Stimulated activated naive B cell treated with anti-CD40 and anti-IgM and Interleukin-4, amounts not matched to agents 10 μg/mL and 1 μg/mL and 100 μg/mL, for 72 hours (primary cell): Measurements from ENCODE around the gene KIAA1328.

Experiments used
- ATAC-seq, 2 donors: fragments of 150-1000 bp; cut with Tn5 transposase; replicated peaks; 2 replicates each; pipeline ENCODE4 v1.10.0; 2021; ENCODE audit warnings: moderate library complexity in 1 of 2
- DNase-seq: peaks from one replicate; pipeline ENCODE4 v3.0.0; 2021
- H3K27ac Mint-ChIP-seq: one replicate; pipeline ENCODE4 v1.8.0; 2022; ENCODE audit warnings: mild to moderate bottlenecking, mixed read lengths
- H3K27me3 Mint-ChIP-seq, 2 donors: one replicate each; pipeline ENCODE4 v1.8.0; 2022; ENCODE audit warnings: mixed read lengths in 2 of 2
- H3K36me3 Mint-ChIP-seq, 2 donors: one replicate each; pipeline ENCODE4 v1.8.0; 2022; ENCODE audit warnings: mixed read lengths in 2 of 2, mild to moderate bottlenecking in 1 of 2
- H3K4me1 Mint-ChIP-seq, 2 donors: one replicate each; pipeline ENCODE4 v1.8.0; 2022; ENCODE audit warnings: mixed read lengths in 2 of 2, mild to moderate bottlenecking in 1 of 2
- H3K4me3 Mint-ChIP-seq, 2 donors: one replicate each; pipeline ENCODE4 v1.8.0; 2022; ENCODE audit warnings: mild to moderate bottlenecking in 2 of 2, mixed read lengths in 2 of 2, moderate library complexity in 1 of 2
- H3K9me3 Mint-ChIP-seq, 2 donors: one replicate each; pipeline ENCODE4 v1.8.0; 2022; ENCODE audit warnings: mixed read lengths in 2 of 2, mild to moderate bottlenecking in 1 of 2

KIAA1328 gene

GRCh38 chr18:37222999-37223378 is 394.1 kb downstream of the KIAA1328 start:
- no peak overlapping the region for H3K4me3 Mint-ChIP-seq
- H3K9me3 Mint-ChIP-seq = no peaks in the 10 kb centered on the region
- no peaks in the 10 kb centered on the region for H3K27me3 Mint-ChIP-seq
- DNase-seq = no peak
- no peak overlapping the region for H3K27ac Mint-ChIP-seq
- peaks cover 12 to 17% of the 10 kb centered on the region in 2 donors for H3K4me1 Mint-ChIP-seq
- ATAC-seq = no peak
- H3K36me3 Mint-ChIP-seq = peaks cover 4 to 17% of the 10 kb centered on the region in 2 donors

DNA sequence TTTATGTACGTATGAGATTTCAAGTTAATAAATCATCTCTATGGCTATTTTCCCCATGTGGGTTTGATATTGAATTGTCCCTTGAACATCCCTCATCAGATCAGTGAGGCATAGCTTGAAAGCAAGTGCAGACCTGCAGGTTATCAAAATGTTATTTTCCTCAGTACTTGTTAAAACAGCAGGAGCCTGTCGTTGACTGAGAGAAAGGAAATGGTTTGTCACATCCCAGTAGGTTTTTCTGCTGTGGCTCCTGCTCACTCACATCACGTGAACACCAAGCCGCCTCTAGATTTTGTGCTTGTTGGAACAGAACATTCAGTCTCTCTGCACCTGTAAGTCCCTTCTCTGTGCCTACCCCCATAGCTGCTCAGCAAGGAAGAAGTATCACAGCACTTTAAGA is 396.4 kb downstream of the KIAA1328 start:
- Mint-ChIP-seq H3K27me3 (no peaks in the 10 kb centered on the region), H3K27ac (no peak overlapping the region), H3K4me3 (no peak overlapping the region), H3K4me1 (peaks cover 14 to 17% of the 10 kb centered on the region in 2 donors), H3K36me3 (peaks cover 5 to 17% of the 10 kb centered on the region in 2 donors), H3K9me3 (no peaks in the 10 kb centered on the region)
- ATAC-seq (peak; percentile 42 to 50), DNase-seq (peak; percentile 3)

GRCh38 chr18:37230768-37231167 is 401.8 kb downstream of the KIAA1328 start:
- peaks cover 2 to 7% of the 10 kb centered on the region in 2 donors for H3K36me3 Mint-ChIP-seq
- H3K27me3 Mint-ChIP-seq = no peaks in the 10 kb centered on the region
- no peak for DNase-seq
- no peak for ATAC-seq
- no peak overlapping the region for H3K27ac Mint-ChIP-seq
- H3K9me3 Mint-ChIP-seq = no peaks in the 10 kb centered on the region
- H3K4me1 Mint-ChIP-seq = peaks cover 4 to 5% of the 10 kb centered on the region in 2 donors
- no peak overlapping the region for H3K4me3 Mint-ChIP-seq

- no peaks in the 10 kb centered on the region for H3K27me3 Mint-ChIP-seq
- peaks cover 2% of the 10 kb centered on the region in 2 donors for H3K36me3 Mint-ChIP-seq
- no peak overlapping the region for H3K27ac Mint-ChIP-seq
Measured at GRCh38 chr18:37231251-37231650, 402.3 kb downstream of the KIAA1328 start.

DNA sequence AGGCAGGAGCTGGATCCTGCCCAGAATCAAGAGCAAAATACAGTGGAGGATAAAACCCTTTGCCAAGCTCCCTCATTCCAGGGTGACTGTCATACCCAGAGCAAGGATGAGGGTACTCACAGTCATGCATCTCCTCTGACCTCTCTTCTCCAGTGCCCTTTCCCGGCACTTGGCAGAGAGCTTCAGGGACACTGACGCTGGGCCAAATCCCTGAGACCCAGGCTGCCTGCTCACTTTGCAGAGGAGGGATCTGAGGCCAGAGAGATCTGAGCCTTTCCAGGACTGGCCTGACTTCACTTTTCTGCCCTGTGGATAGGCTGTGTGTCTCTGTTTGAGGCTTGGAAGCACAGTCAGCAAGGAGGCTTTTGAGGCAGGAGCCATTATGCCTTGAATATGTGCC is 406.7 kb downstream of the KIAA1328 start:
- no peak for DNase-seq
- Mint-ChIP-seq H3K27ac (no peak overlapping the region), H3K27me3 (peaks cover 4 to 5% of the 10 kb centered on the region in 2 donors), H3K4me1 (no peaks in the 10 kb centered on the region), H3K36me3 (no peaks in the 10 kb centered on the region), H3K9me3 (no peaks in the 10 kb centered on the region), H3K4me3 (no peak overlapping the region)
- ATAC-seq = no peak

More at GRCh38 chr18:37231251-37231650, 402.3 kb downstream of the KIAA1328 start:
- Mint-ChIP-seq H3K4me3 (no peak overlapping the region), H3K4me1 (peaks cover 0 to 3% of the 10 kb centered on the region in 2 donors), H3K9me3 (no peaks in the 10 kb centered on the region)
- DNase-seq (no peak), ATAC-seq (no peak)

DNA sequence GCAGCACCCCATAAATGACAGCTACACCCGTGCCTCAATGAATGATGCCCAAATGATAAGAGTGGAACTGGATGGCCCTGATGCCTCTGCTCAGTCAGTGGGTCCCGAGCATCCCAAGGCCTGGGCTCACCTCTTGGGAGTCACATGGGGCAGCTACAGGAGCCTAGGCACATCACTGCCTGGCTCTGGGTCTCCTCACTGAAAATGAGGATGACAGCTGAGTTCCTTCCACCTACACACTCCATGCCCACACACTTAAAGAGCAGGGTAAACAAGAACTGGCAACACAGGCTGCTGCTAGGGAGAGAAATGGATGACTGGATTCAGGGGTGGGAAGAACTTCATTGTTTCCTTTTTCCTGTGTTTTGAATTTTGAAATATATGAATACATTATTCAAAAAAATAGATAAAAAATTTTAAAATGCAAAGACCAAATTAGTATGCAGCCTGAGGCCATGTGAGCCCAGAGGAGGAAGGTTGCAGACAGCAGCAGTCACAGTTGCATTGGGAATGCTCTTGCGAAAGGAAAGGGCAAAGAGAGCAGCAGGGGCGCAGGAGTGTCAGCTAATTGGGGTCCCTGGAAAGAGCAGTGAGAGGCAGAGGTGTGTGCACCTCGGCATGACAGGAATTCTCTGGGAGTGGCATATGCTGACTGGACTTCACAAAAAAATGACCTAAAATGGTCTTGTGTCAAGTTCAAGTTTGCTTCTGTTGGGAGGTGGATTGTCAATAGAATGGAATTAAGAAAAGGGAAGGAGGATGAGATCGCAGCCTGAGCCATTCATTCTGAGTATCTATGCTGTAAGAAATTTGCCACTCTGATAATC is 409.6 kb downstream of the KIAA1328 start:
- no peaks in the 10 kb centered on the region for H3K4me1 Mint-ChIP-seq
- H3K4me3 Mint-ChIP-seq = no peak overlapping the region
- DNase-seq (no peak), ATAC-seq (no peak)
- H3K9me3 Mint-ChIP-seq = no peaks in the 10 kb centered on the region
- H3K36me3 Mint-ChIP-seq = peaks cover 0 to 5% of the 10 kb centered on the region in 2 donors
- peaks cover 13 to 27% of the 10 kb centered on the region in 2 donors for H3K27me3 Mint-ChIP-seq
- H3K27ac Mint-ChIP-seq = no peak overlapping the region

DNA sequence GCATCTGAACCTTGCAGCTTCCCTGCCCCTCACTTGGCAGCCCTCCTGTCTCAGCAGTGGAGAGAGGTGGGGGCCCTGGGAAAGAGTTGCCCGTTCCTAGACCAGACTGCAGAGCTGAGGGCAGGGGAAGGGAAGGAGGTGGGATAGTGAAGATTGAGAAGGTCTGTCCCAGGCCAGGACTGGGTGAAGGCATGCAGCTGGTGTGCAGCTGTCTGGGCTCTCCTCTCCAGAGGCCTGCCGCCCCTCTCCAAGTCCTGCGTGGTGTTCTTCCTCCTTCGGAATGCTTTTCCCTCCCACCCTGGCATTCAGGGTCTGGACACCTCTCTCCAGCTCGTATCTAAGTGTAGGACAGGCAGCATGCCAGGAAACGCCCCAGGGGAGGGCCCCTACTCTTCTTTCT is 413.2 kb downstream of the KIAA1328 start:
- DNase-seq (no peak), ATAC-seq (no peak)
- no peak overlapping the region for H3K27ac Mint-ChIP-seq
- H3K36me3 Mint-ChIP-seq = peaks cover 0 to 5% of the 10 kb centered on the region in 2 donors
- H3K9me3 Mint-ChIP-seq = no peaks in the 10 kb centered on the region
- peaks cover 0 to 4% of the 10 kb centered on the region in 2 donors for H3K4me1 Mint-ChIP-seq
- no peak overlapping the region for H3K4me3 Mint-ChIP-seq
- peaks cover 34 to 46% of the 10 kb centered on the region in 2 donors for H3K27me3 Mint-ChIP-seq

DNA sequence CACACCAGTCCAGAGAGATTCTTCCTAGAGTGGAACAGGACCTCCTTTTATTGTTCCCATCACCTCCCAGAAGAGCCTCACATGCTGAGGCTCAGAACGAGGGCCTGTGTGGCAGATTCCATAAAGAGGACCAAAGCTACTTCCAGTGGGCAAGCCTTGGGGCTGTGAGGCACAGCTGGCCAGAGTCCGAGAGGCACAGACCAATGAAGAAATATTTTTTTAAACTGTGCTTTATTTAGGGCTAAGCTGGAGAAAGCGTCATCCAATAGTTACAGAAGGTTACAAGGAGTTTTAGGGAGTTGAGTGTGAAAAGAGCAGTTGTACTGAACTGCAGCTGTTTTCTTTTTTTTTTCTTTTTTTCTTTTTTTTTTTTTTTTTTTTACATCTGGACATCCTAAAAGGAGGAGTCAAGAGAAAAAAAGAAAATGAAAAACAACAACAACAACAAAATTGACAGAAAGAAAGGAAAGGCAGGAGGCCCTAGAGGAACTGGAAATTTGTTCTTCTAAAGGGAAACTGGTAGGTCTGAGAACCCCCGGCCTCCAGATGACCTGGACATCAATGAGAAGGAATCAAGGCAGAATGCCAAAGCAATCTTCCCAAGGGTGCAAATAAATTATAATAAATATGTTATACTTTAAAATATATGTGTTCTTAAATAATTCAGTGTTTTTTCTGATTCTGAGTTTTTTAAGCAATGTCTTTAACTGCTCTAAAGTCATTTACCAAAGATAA is 414.1 kb downstream of the KIAA1328 start:
- DNase-seq (no peak), ATAC-seq (no peak)
- Mint-ChIP-seq H3K4me1 (peaks cover 0 to 4% of the 10 kb centered on the region in 2 donors), H3K9me3 (no peaks in the 10 kb centered on the region), H3K36me3 (peaks cover 0 to 5% of the 10 kb centered on the region in 2 donors), H3K27me3 (peaks cover 35 to 46% of the 10 kb centered on the region in 2 donors), H3K27ac (no peak overlapping the region), H3K4me3 (peak overlapping the region in 1 of 2 donors; percentile 33)

DNA sequence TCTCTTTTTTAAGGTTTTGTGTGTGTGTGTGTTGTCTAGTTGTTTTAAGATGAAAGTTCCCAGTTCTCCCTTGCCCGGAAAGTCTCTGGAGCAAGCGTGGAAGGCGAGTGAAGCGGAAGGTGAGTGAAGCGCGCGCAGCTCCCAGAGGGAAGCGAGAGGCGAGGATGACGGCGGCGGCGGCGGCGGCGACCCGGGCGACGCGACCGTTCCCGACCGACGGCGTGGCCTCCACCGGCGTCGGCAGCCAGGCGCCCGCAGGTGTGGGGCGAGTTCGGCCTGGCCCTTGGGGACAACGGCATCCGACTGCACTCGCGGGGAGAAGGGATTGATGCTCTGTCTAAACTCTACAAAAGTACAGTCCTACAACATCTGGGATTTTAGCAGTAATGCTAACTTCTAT is 414.8 kb downstream of the KIAA1328 start:
- no peak overlapping the region for H3K27ac Mint-ChIP-seq
- H3K9me3 Mint-ChIP-seq = no peaks in the 10 kb centered on the region
- H3K4me1 Mint-ChIP-seq = peaks cover 0 to 4% of the 10 kb centered on the region in 2 donors
- H3K36me3 Mint-ChIP-seq = peaks cover 0 to 5% of the 10 kb centered on the region in 2 donors
- H3K27me3 Mint-ChIP-seq = peaks cover 35 to 48% of the 10 kb centered on the region in 2 donors
- H3K4me3 Mint-ChIP-seq = peak overlapping the region in 1 of 2 donors; percentile 14
- DNase-seq (no peak), ATAC-seq (no peak)

DNA sequence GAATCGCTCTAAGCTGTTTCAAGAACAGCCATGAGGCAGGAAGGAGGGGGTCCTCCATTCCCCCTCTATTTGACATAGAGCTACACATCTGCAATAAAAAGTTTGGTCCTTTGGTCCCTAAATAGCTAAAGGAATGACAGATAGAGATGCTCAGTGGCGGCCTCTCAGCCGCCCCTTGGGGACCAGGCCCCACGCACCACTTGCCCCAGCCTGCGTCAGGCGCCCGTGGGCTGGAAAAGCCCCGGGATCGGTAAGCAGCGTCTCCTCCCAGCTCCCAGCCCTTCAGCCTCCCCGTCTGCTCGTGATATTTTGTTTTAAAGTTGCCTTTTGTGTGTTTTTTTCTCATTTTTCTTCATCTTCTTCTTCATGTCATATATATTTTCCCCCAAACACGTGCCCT is 415.7 kb downstream of the KIAA1328 start:
- Mint-ChIP-seq H3K4me1 (peaks cover 0 to 4% of the 10 kb centered on the region in 2 donors), H3K27ac (no peak overlapping the region), H3K36me3 (peaks cover 0 to 5% of the 10 kb centered on the region in 2 donors), H3K27me3 (peaks cover 37 to 53% of the 10 kb centered on the region in 2 donors), H3K9me3 (no peaks in the 10 kb centered on the region), H3K4me3 (no peak overlapping the region)
- ATAC-seq = no peak
- no peak for DNase-seq

DNA sequence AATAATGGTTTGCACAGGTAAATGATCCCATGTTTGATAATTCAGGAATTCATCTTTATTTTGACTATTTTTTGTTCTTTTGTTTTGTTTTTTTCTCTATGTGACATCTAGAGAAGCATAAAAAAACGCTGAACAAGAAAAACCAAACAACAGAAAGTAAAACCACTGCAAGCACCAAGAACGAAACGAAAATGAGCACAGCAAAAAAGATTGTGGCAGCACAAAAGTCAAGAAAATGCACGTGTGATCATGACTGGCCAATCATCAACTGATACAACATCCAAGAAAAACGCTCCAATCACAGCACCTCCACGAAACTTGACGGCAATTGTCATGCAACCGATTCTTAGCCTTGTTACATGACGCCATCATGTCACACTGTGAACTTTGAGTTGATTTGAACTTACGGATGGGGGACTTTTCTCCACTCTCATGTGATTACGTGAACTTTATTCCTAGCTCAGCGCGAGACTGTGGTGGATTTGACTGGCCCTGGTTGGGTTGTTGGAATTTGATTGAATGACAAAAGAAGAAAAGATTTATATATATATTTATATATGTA is 417.9 kb downstream of the KIAA1328 start:
- no peak for ATAC-seq
- Mint-ChIP-seq H3K9me3 (no peaks in the 10 kb centered on the region), H3K27ac (no peak overlapping the region), H3K4me1 (peaks cover 0 to 4% of the 10 kb centered on the region in 2 donors), H3K36me3 (peaks cover 0 to 5% of the 10 kb centered on the region in 2 donors), H3K4me3 (no peak overlapping the region), H3K27me3 (peaks cover 52 to 60% of the 10 kb centered on the region in 2 donors)
- no peak for DNase-seq

DNA sequence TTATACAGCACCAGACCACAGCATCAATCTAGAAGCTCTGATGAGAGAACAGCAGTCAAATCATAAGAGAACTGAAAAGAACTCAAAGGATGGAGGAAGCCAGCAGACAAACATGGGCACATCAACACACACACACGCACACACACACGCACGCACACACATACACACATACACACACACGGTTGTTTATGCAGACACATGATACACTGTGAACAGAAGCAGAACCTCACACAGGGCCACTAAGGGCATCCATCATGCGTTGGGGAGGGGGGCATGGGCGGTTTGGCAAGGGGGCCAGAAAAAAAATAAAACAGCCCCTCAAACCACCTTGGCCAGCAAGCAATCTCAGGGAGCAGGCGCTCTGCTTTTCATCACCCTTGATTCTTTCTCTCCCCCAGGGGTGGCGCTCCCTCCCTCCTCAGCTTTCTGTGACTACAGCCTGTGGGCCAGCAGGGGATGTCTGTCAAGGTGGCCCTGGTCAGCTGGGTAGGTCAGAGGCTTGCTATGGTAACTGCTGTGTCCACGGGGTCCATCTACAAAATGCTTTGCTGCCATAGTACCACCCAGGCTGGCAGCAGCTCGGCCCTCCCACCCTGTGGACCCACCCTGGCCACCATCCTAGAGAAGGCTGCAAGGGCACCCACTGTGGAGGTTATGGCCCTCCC is 418.7 kb downstream of the KIAA1328 start:
- H3K27ac Mint-ChIP-seq = no peak overlapping the region
- peaks cover 0 to 4% of the 10 kb centered on the region in 2 donors for H3K36me3 Mint-ChIP-seq
- no peak overlapping the region for H3K4me3 Mint-ChIP-seq
- ATAC-seq (no peak), DNase-seq (no peak)
- peaks cover 54 to 63% of the 10 kb centered on the region in 2 donors for H3K27me3 Mint-ChIP-seq
- H3K4me1 Mint-ChIP-seq = peaks cover 0 to 4% of the 10 kb centered on the region in 2 donors
- no peaks in the 10 kb centered on the region for H3K9me3 Mint-ChIP-seq

DNA sequence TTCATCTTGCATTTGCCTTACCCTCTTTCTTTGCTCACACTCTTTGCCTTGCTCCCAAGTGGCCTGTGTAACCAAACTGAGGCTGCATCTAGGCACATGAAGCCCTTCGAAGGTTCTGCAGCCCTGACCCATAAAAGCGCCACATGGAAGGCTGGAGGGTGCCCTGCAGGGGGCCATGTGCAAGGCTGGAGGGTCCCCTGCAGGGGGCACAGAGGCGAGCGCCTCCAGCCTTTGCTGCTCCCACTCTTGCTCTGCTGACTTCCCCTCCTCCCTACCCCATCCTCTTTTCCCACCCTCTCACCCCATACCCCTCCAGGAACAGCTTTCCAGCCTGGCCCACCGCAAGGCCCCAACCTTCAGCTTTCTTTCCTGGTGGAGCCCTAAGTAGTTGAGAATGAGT is 419.4 kb downstream of the KIAA1328 start:
- Mint-ChIP-seq H3K27ac (no peak overlapping the region), H3K27me3 (peaks cover 55 to 63% of the 10 kb centered on the region in 2 donors), H3K36me3 (no peaks in the 10 kb centered on the region), H3K4me1 (peaks cover 0 to 4% of the 10 kb centered on the region in 2 donors), H3K9me3 (no peaks in the 10 kb centered on the region), H3K4me3 (no peak overlapping the region)
- ATAC-seq (no peak), DNase-seq (no peak)
